HEK293 (cell line): ENCODE results near the gene ZSWIM7.

Experiments used
- CTCF ChIP-seq: fragments of 450-650 bp; formaldehyde crosslinking; IDR thresholded peaks from 2 replicates; pipeline ENCODE4 v1.5.1; 2016; ENCODE audit warnings: missing biosample characterization, missing genetic modification characterization
- GLIS2 ChIP-seq: fragments of 450-650 bp; formaldehyde crosslinking; IDR thresholded peaks from 2 replicates; pipeline ENCODE4 v1.5.1; 2016; ENCODE audit warnings: missing biosample characterization, missing genetic modification characterization
- HOXA7 ChIP-seq: sonication (generic); formaldehyde crosslinking; IDR thresholded peaks from 2 replicates; pipeline ENCODE4 v1.8.1; 2022; ENCODE audit warnings: missing genetic modification reagents, borderline replicate concordance
- YY2 ChIP-seq: fragments of 450-650 bp; formaldehyde crosslinking; IDR thresholded peaks from 2 replicates; pipeline ENCODE4 v1.5.1; 2016; ENCODE audit warnings: missing biosample characterization, missing genetic modification characterization
- ZBTB1 ChIP-seq: fragments of 450-650 bp; formaldehyde crosslinking; IDR thresholded peaks from 2 replicates; pipeline ENCODE4 v1.5.1; 2016; ENCODE audit warnings: missing biosample characterization, missing genetic modification characterization
- ZNF292 ChIP-seq: fragments of 450-650 bp; formaldehyde crosslinking; IDR thresholded peaks from 2 replicates; pipeline ENCODE4 v1.5.1; 2016; ENCODE audit warnings: low read depth, missing biosample characterization, missing genetic modification characterization, borderline replicate concordance

DNA sequence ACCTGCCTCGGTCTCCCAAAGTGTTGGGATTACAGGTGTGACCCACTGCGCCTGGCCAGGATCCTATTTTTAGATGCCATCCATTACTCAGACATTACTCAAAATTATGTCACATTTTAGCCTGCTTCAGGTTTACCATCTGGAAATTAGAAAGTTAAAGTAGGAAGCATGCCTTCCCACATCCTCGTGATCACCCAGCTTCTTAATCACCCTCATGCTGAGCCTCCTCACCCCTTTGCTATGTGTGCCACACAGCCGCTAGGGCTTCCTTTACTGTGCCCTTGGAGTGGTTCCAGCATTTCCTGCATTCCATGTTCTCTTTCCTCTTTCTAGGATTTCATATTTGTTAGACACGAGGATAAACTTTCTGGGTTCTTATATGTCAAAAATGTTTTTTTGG is 45.3 kb downstream of the ZSWIM7 start:
- TF ChIP-seq CTCF (tag by site-specific recombination) (no peak), HOXA7 (CRISPR knock-in tag) (no peak), GLIS2 (tag by site-specific recombination) (no peak), YY2 (tag by site-specific recombination) (no peak), ZNF292 (no peak), ZBTB1 (tag by site-specific recombination) (no peak)
